Mesothelial cell of epicardium (in vitro differentiated cells): ENCODE results near the gene SCMH1. TPM values are rescaled to one million over a fixed set of nuclear protein-coding genes. Genes with fewer than 3 reads are reported as not detected.

Experiments used
- DNase-seq, 2 experiments: peaks; one replicate each; pipeline ENCODE4 v3.0.0; 2021; ENCODE audit warnings: low spot score in 2 of 2; ENCODE audit not compliant: unreplicated experiment in 2 of 2
- H3K27ac Mint-ChIP-seq: 2 replicates; pipeline ENCODE4 v1.8.0; 2021; ENCODE audit warnings: mixed read lengths
- H3K27me3 Mint-ChIP-seq: 2 replicates; pipeline ENCODE4 v1.8.0; 2021; ENCODE audit warnings: low read depth, mixed read lengths
- H3K36me3 Mint-ChIP-seq: 2 replicates; pipeline ENCODE4 v1.8.0; 2021; ENCODE audit warnings: mixed read lengths
- H3K4me1 Mint-ChIP-seq: 2 replicates; pipeline ENCODE4 v1.8.0; 2021; ENCODE audit warnings: mixed read lengths
- H3K4me3 Mint-ChIP-seq: 2 replicates; pipeline ENCODE4 v1.8.0; 2021; ENCODE audit warnings: mild to moderate bottlenecking, moderate library complexity, mixed read lengths
- H3K9me3 Mint-ChIP-seq: 2 replicates; pipeline ENCODE4 v1.8.0; 2021; ENCODE audit warnings: mixed read lengths
- CTCF ChIP-seq: fragments of 200-600 bp; sonication (generic); IDR thresholded peaks from one replicate; pipeline ENCODE4 v1.5.0; 2021; ENCODE audit warnings: antibody characterized with exemption; ENCODE audit not compliant: unreplicated experiment
- total RNA-seq: library from RNA; stranded (reverse); gene quantifications from 3 replicates; pipeline ENCODE4 v1.2.1, GENCODE V29; 2021

SCMH1 gene
- total RNA-seq, 1 donor from 2014 or later, result 59.1 TPM

GRCh38 chr1:41020109-41020576 is 222.0 kb downstream of the SCMH1 start:
- H3K9me3 Mint-ChIP-seq, result no peaks in the 10 kb centered on the region
- no peak for DNase-seq
- no peak for TF ChIP-seq CTCF
- no peak overlapping the region for H3K4me3 Mint-ChIP-seq
- no peaks in the 10 kb centered on the region for H3K27me3 Mint-ChIP-seq
- peaks cover 3% of the 10 kb centered on the region for H3K36me3 Mint-ChIP-seq
- no peaks in the 10 kb centered on the region for H3K4me1 Mint-ChIP-seq
- no peak overlapping the region for H3K27ac Mint-ChIP-seq

GRCh38 chr1:41019353-41019745 is 222.8 kb downstream of the SCMH1 start:
- Mint-ChIP-seq H3K4me1 (no peaks in the 10 kb centered on the region), H3K27me3 (no peaks in the 10 kb centered on the region), H3K4me3 (no peak overlapping the region), H3K36me3 (no peaks in the 10 kb centered on the region), H3K9me3 (no peaks in the 10 kb centered on the region), H3K27ac (no peak overlapping the region)
- DNase-seq, result no peak
- no peak for TF ChIP-seq CTCF

GRCh38 chr1:41018018-41018410 is 224.1 kb downstream of the SCMH1 start:
- Mint-ChIP-seq H3K27ac (no peak overlapping the region), H3K36me3 (no peaks in the 10 kb centered on the region), H3K4me1 (no peaks in the 10 kb centered on the region), H3K9me3 (no peaks in the 10 kb centered on the region), H3K27me3 (no peaks in the 10 kb centered on the region), H3K4me3 (no peak overlapping the region)
- TF ChIP-seq CTCF, result no peak
- no peak for DNase-seq

- Mint-ChIP-seq H3K27ac (no peak overlapping the region), H3K9me3 (no peaks in the 10 kb centered on the region)
Measured at GRCh38 chr1:41017141-41018017, 224.7 kb downstream of the SCMH1 start.

GRCh38 chr1:41015897-41016470 is 226.1 kb downstream of the SCMH1 start:
- TF ChIP-seq CTCF, result no peak
- DNase-seq, result no peak
- H3K4me1 Mint-ChIP-seq, result no peaks in the 10 kb centered on the region
- no peak overlapping the region for H3K27ac Mint-ChIP-seq
- H3K4me3 Mint-ChIP-seq, result no peak overlapping the region
- no peaks in the 10 kb centered on the region for H3K9me3 Mint-ChIP-seq
- peaks cover 10% of the 10 kb centered on the region for H3K36me3 Mint-ChIP-seq
- no peaks in the 10 kb centered on the region for H3K27me3 Mint-ChIP-seq

More at GRCh38 chr1:41017141-41018017, 224.7 kb downstream of the SCMH1 start:
- H3K4me3 Mint-ChIP-seq, result no peak overlapping the region
- peaks cover 4% of the 10 kb centered on the region for H3K36me3 Mint-ChIP-seq
- no peaks in the 10 kb centered on the region for H3K27me3 Mint-ChIP-seq
- H3K4me1 Mint-ChIP-seq, result no peaks in the 10 kb centered on the region
- no peak for TF ChIP-seq CTCF
- no peak for DNase-seq
